Measurements from ENCODE around the gene IDH3A. TPM values are rescaled to one million over a fixed set of nuclear protein-coding genes. Genes with fewer than 3 reads are reported as not detected.

Gene IDH3A
- total RNA-seq, 1 donor from 2014 or later = 48.7 TPM

GRCh38 chr15:78168608-78169007 lies 19.4 kb downstream of the IDH3A start:
- no peak overlapping the region for H3K27ac Mint-ChIP-seq (ENCODE audit: unreplicated experiment)
- peaks cover 47% of the 10 kb centered on the region for H3K36me3 Mint-ChIP-seq (ENCODE audit: low read depth)
- TF ChIP-seq CTCF (IDR thresholded peaks at IDR 0.05) = no peak
- H3K9me3 Mint-ChIP-seq (ENCODE audit: low read depth) = no peaks in the 10 kb centered on the region
- no peaks in the 10 kb centered on the region for H3K4me1 Mint-ChIP-seq (ENCODE audit: low read depth)
- no peak overlapping the region for H3K4me3 Mint-ChIP-seq (ENCODE audit: unreplicated experiment)
- no peak for DNase-seq (ENCODE audit: low spot score)
- no peaks in the 10 kb centered on the region for H3K27me3 Mint-ChIP-seq (ENCODE audit: low read depth)

DNA sequence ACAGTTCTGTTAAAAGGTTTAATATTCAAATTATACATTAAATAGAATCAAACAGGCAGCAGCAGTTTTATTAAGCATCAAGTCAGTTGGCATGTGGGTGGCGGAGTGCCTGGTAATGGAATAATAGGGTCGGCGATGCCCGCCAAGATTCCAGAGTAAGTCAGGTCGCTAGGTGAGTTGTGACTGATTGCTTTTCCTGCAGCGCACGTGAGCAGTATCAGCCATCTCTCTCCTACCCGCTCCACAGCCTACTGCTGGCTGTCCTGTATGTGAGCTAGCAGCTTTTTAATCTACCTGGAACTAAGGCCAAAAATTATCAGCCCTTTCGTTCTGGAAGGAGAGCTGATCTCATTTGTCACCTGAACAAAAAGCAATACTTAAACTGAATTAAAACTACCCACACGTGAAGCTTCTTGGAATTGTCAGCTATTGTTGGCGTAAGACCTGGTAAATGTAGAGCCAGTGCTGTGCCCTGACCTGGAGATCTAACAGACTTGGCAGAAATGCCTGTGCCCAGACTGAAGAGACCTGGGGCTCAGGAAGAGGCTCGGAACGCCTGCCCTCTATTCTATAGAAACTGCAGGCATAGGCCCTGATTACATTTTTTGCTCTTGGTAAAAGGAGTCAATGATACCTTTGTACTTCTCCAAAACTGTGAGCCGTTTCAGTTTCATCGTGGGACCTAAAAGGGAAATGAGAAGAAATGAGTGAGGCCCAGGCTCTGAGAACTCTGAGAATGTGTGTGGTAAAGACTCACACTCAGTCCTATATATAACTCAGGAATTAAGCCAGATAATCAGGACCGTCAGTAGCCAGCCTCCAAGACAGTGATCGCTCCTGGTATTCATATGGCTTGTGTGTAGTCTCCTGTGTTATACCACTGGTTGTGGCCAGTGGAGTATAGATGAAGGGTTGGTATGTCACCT lies 21.9 kb downstream of the IDH3A start:
- Mint-ChIP-seq H3K36me3 (ENCODE audit: low read depth) (peaks cover 37% of the 10 kb centered on the region), H3K27me3 (ENCODE audit: low read depth) (no peaks in the 10 kb centered on the region), H3K27ac (ENCODE audit: unreplicated experiment) (no peak overlapping the region), H3K4me1 (ENCODE audit: low read depth) (no peaks in the 10 kb centered on the region), H3K4me3 (ENCODE audit: unreplicated experiment) (no peak overlapping the region), H3K9me3 (ENCODE audit: low read depth) (no peaks in the 10 kb centered on the region)
- no peak for DNase-seq (ENCODE audit: low spot score)
- TF ChIP-seq CTCF (IDR thresholded peaks at IDR 0.05) = no peak

DNA sequence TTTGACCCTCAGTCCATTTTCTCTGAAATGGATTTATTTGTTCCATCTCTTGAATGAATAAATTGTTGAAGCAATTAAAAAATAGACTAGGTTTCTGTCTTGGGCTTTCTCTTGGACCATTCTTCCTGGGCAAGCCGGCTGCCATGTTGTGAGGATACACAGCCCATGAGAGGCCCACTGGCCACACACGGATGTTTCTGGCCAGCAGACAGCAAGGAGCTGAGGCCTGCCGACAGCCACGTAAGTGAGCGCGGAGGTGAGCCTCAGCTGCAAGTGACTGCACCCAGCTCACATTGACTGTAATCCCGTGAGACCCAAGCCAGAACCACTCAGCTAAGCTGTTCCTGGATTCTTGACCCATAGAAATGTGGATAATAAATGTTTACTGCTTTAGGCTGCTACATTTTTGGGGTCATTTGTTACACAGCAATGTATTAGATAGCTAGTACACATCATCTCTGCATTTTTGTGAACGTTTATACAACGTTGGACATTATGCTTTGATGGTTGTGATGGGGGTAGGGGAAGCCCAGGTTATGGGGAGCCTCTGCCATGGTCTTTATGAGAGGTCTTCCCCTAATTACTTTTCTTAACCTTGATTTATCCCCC lies 22.8 kb downstream of the IDH3A start:
- H3K36me3 Mint-ChIP-seq (ENCODE audit: low read depth) = peaks cover 35% of the 10 kb centered on the region
- H3K4me3 Mint-ChIP-seq (ENCODE audit: unreplicated experiment) = no peak overlapping the region
- H3K4me1 Mint-ChIP-seq (ENCODE audit: low read depth) = no peaks in the 10 kb centered on the region
- no peak for TF ChIP-seq CTCF (IDR thresholded peaks at IDR 0.05)
- no peaks in the 10 kb centered on the region for H3K27me3 Mint-ChIP-seq (ENCODE audit: low read depth)
- no peak overlapping the region for H3K27ac Mint-ChIP-seq (ENCODE audit: unreplicated experiment)
- DNase-seq (ENCODE audit: low spot score) = no peak
- H3K9me3 Mint-ChIP-seq (ENCODE audit: low read depth) = no peaks in the 10 kb centered on the region

DNA sequence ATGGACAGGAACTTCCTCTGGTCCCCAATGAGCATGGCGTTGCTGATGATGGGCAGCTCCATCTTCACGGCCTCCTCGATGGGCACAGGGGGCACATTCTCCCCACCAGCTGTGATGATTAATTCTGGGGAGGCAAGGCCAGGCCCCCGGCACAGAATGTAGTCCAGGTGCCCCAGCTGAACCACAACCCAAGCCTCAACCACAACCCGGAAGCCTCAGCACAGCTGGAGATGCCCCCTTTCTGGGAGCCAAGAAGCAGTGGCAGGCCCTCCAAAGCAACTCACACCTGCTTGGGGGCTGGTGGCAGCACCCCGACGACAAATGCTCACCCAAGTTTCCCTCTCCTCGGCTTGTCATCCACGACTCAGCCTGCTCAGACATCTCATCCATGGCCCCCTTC lies 25.2 kb downstream of the IDH3A start:
- Mint-ChIP-seq H3K4me1 (ENCODE audit: low read depth) (no peaks in the 10 kb centered on the region), H3K27me3 (ENCODE audit: low read depth) (no peaks in the 10 kb centered on the region), H3K27ac (ENCODE audit: unreplicated experiment) (no peak overlapping the region), H3K9me3 (ENCODE audit: low read depth) (no peaks in the 10 kb centered on the region), H3K36me3 (ENCODE audit: low read depth) (peaks cover 23% of the 10 kb centered on the region), H3K4me3 (ENCODE audit: unreplicated experiment) (no peak overlapping the region)
- DNase-seq (ENCODE audit: low spot score) = no peak
- no peak for TF ChIP-seq CTCF (IDR thresholded peaks at IDR 0.05)

DNA sequence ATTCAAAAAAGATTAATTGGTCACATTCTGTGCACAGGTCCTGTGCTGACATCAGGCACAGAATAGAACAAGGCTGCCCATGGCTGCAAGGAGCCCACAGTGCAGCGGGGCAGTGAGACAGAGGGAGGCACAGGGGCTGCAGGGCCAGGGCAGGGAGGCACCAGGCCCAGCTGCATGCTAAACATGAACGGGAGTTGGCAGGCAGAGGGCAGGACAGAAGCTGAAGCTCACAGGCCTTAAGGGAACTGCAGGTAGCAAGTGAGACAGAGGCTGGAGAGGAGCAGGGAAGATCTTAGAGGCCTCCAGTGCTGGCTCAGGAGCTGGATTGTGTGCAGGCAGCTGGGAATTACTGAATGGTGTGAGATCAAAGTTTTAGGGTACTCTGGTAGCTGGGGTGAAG lies 26.2 kb downstream of the IDH3A start:
- Mint-ChIP-seq H3K4me1 (ENCODE audit: low read depth) (no peaks in the 10 kb centered on the region), H3K27ac (ENCODE audit: unreplicated experiment) (no peak overlapping the region), H3K27me3 (ENCODE audit: low read depth) (no peaks in the 10 kb centered on the region), H3K4me3 (ENCODE audit: unreplicated experiment) (no peak overlapping the region), H3K36me3 (ENCODE audit: low read depth) (peaks cover 19% of the 10 kb centered on the region), H3K9me3 (ENCODE audit: low read depth) (no peaks in the 10 kb centered on the region)
- no peak for TF ChIP-seq CTCF (IDR thresholded peaks at IDR 0.05)
- no peak for DNase-seq (ENCODE audit: low spot score)

Data from chondrocyte (in vitro differentiated cells).